ENCODE measurements around the gene SSMEM1.
"Not testable (repeated sequence)": the region's sequence is repeated elsewhere in the genome, so short reads cannot be mapped to it uniquely, and the experiment has no call there.

Gene SSMEM1

DNA sequence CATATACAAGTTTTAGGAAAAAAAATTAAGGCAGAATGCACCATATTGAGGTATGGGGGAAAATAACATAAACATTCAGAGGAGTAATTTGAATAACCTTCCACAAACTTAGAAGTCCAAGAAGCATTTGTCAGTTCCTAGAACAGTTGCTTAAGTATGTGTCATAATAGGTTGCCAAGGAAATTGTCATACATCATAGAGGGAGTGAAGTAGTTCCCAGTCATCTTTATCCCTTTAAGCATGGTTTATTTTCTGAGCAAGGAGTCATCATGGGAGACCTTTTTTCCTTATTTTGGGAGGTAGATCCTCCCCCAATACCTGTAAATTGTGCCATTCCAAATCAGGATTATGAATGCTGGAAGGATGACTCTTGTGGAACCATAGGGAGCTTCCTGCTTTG, at the start of gene SSMEM1:
SSMEM1 (plus strand) TSS at position 219 of the 400 bp plus-strand sequence; CDS start at position 270, 51 bp downstream.
- DNase-seq (ENCODE audit: low spot score): peak; percentile 91

DNA sequence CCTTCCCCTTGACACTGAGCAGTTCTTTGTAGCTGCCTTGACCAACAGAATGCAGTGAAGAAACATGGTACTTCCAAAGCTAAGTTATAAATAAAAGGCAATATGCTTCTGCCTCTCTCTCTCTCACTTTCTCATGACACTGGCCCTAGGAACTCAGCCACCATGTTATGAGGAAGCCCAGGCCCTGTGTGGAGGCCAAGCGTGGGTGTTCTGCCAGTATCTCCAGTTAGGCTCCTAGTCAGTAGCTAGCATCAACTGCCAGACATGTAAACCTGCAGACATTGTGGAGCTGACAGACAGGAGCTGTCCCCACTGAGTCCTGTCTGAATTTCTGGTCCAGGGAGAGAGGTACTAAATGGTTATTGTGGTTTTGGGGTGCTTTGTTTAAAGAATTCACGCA, 47.6 kb upstream of the SSMEM1 start:
- DNase-seq (ENCODE audit: low spot score): no peak

GRCh38 chr7:130160455-130160854, 47.2 kb upstream of the SSMEM1 start:
- DNase-seq (ENCODE audit: low spot score): no peak

GRCh38 chr7:130162196-130162595, 45.5 kb upstream of the SSMEM1 start:
- DNase-seq (ENCODE audit: low spot score): no peak

- no peak for DNase-seq (ENCODE audit: low spot score)
Observed at GRCh38 chr7:130174237-130174959, 33.3 kb upstream of the SSMEM1 start.

- no peak for DNase-seq (ENCODE audit: low spot score)
Observed at GRCh38 chr7:130178251-130178650, 29.4 kb upstream of the SSMEM1 start.

- DNase-seq (ENCODE audit: low spot score): no peak
Observed at GRCh38 chr7:130179631-130180030, 28.0 kb upstream of the SSMEM1 start.

DNA sequence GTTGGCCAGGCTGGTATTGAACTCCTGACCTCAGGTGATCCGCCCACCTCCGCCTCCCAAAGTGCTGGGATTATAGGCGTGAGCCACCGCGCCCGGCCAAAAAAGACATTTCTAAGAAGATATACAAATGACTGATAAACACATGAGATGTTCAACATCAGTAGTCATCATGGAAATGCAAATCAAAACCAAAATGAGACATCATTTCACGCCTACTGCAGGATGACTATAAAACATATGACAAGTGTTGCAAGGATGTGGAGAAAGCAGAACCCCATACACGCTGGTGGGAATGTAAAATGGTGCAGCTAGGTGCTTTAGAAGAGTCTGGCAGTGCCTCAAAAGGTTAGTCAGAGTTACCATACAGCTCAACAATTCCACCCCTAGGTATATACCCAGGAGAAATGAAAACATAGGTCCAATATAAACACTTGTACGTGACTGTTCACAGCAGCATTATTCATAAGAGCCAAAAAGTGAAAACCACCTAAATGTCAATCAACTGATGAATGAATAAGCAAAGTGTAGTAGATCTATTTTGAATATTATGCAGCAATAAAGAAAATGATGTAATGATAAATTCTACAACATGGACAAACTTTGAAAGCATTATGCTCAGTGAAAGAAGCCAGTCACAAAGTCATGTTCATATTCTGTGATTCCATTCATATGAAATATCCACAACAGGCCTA, 26.9 kb upstream of the SSMEM1 start:
- peak; percentile 55 for DNase-seq (ENCODE audit: low spot score)

DNA sequence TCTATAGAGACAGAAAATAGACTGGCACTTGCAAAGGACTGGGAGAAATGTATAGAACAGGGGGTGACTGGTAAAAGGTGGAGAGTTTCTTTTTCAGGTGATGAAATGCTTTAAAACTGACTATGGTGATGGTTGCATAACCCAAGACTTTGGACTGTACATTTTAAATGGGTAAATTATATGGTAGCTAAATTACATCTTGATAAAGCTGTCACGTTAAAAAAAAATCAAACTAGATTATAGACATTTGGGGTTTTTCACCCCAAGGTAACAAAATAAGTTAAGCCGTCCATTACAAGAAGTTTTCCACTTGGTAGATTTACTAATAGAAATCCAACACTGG, 26.4 kb upstream of the SSMEM1 start:
- no peak for DNase-seq (ENCODE audit: low spot score)

DNA sequence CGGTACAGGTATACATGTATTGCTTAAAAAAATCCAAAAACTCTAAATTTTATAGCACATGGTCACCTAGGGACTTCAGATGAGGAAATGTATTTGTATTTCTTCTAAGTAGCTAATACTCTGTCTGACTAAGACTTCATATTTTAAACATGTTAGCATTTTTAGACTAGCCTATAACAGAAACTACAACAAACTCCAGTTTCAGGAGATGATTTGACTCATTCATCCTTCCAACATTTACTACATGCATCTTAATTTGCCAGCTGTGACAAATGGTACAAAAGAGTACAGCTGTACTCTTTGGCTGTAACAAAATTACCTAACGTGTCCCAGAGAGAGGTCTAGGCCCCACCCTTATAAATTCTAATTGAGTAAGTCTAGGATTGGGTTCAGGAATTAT, 24.7 kb upstream of the SSMEM1 start:
- DNase-seq (ENCODE audit: low spot score): no peak

GRCh38 chr7:130184349-130184748, 23.3 kb upstream of the SSMEM1 start:
- DNase-seq (ENCODE audit: low spot score): not testable (repeated sequence)

- no peak for DNase-seq (ENCODE audit: low spot score)
Observed at GRCh38 chr7:130187360-130187759, 20.3 kb upstream of the SSMEM1 start.

DNA sequence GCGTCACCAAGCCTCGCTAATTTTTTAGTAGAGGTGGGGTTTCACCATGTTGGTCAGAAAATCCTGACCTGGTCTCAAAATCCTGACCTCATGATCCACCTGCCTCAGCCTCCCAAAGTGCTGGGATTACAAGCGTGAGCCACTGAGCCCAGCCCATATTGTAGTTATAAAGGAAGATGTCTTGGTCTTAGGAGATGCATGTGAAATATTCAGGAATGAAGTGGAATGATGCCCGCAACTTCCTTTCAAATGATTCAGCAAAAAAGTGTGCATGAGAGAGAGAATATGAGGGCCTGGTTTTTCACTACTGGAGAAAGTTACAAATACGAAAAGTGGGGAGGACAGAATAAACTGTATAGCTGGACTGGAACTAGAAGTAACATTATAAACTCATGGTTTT, 18.3 kb upstream of the SSMEM1 start:
- no peak for DNase-seq (ENCODE audit: low spot score)

DNA sequence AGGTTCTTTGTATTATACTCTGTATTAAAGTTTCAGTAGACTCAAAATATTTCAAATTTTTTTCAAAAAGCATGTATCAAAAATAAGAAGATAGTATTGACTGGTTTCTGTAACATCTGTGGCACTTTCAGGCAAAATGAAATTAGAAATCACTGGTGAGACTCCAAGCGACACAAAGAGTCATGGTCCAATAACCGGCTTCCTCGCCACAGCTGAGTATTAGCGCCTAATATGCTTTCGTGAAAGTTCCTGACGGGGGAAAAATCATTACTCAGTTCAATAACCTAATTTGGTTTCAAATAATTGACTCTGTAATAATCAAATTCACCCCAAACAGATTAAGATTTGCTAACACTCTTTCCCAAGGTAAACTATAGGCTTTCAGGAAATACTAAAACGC, 15.9 kb upstream of the SSMEM1 start:
- DNase-seq (ENCODE audit: low spot score): no peak

DNA sequence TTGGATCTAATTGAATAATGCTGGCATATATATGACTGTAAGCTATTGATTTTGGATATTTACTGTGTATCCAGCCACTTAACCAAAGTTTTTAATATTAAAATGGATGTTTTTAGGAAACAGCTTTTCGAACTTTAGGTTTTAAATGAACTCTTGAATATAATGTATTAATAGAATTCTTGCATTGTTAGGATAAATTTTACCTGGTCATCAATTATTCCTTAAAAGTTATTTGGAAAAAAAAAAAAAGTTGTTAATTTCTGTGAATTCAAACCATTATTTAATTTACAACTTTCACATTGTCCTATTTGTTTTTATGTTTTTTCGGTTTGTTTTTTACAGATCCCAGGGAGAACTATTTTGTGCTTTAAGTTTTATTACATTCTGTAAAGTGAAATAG, 12.3 kb upstream of the SSMEM1 start:
- DNase-seq (ENCODE audit: low spot score): no peak

- DNase-seq (ENCODE audit: low spot score): no peak
Observed at GRCh38 chr7:130196476-130196875, 11.2 kb upstream of the SSMEM1 start.

- no peak for DNase-seq (ENCODE audit: low spot score)
Observed at GRCh38 chr7:130197094-130197493, 10.6 kb upstream of the SSMEM1 start.

GRCh38 chr7:130201796-130202195, 5.9 kb upstream of the SSMEM1 start:
- DNase-seq (ENCODE audit: low spot score): no peak

DNA sequence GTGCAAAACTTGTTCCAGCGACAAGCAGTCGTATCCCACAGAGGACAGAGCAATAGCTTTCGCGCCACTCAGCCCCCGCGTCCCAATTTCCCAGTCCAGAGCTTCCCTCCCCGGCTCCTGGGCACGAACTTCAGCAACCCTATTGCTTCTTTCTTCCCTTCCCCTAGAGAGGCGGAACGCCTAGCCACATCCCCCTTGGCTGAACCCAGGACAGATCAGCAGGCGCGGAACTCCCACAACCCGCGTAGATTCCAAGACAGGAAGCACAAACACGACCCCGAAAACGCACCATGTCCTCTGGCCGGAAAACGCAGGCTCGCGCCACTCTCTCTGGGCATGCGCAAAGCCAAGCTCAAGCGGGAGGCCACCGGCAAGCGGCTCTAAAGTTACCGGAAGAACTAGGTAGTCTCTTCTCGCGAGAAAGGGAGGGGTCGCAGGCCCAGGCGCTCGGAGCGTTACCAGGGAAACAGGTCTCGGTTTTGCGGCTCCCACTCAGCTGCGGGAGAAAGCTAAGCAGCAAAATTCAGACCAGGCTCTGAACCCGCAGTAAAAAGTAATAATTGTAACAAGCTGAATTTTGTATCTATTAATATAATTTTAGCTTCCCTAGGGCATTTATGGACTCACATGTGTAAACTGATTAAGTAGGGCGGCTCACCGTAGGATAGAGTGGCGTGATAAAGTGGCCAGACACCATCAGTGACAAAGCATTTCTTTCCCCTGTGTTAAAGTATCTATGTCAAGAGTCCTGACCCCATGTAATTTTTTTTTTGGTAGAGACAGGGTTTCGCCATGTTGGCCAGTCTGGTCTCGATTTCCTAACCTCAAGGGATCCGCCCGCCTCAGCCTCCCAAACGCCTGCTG, 2.3 kb upstream of the SSMEM1 start, which contains the start of gene TMEM209:
TMEM209 (minus strand) TSS at position 323 of the 864 bp plus-strand sequence; CDS start at position 292, 31 bp downstream.
- peak; percentile 100 for DNase-seq (ENCODE audit: low spot score)

DNA sequence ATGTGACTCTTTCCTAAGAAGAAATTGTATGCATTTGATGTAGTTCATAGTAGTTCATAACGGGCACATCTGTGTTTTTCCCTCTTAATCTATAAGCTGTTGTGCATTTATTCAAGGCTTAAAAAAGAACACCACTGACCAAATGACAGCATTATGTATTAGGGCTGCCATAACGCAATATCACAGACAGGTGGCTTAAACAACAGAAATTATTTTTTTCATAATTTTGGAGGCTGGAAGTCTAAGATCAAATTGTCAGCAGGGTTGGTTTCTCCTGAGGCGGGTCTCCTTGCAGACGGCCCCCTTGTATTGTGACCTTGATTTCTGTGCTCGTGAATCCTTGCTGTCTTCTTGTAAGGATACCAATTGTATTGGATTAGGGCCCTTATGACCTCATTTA, 627 bp upstream of the SSMEM1 start:
- DNase-seq (ENCODE audit: low spot score): peak; percentile 35

GRCh38 chr7:130208516-130208915, 856 bp downstream of the SSMEM1 start:
- no peak for DNase-seq (ENCODE audit: low spot score)

GRCh38 chr7:130210181-130210935, 2.7 kb downstream of the SSMEM1 start:
- DNase-seq (ENCODE audit: low spot score): no peak
